Hematopoietic multipotent progenitor cell treated with erythropoietin and hydrocortisone succinate and interleukin-3 and kit ligand, for 8 days (in vitro differentiated cells): ENCODE data around the gene MSN.
"Not testable (repeated sequence)": the region's sequence is repeated elsewhere in the genome, so short reads cannot be mapped to it uniquely, and the experiment has no call there.

ENCODE experiments used
- DNase-seq: peaks from one replicate; pipeline ENCODE4 v3.0.0-alpha.2; 2015

Gene MSN

DNA sequence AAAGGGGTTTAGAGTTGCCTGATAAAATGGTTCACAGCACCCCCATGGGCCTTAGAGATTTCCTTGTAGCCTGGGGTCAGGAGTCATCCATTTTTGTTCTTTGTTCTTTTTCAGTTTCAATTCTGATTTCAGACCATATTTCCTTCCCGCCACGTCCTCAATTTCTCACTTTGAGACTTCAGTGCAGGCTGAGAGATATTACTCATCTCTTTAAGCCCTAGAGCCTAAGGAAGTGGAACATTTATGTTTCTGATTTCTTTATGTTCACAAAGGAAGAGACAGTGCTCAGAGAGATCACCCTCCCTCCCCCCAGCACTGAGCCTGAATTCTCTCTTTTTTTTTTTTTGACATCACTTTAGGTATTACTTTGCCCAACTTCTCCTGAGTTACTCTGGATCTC lies 56.3 kb downstream of the MSN start:
- no peak for DNase-seq

DNA sequence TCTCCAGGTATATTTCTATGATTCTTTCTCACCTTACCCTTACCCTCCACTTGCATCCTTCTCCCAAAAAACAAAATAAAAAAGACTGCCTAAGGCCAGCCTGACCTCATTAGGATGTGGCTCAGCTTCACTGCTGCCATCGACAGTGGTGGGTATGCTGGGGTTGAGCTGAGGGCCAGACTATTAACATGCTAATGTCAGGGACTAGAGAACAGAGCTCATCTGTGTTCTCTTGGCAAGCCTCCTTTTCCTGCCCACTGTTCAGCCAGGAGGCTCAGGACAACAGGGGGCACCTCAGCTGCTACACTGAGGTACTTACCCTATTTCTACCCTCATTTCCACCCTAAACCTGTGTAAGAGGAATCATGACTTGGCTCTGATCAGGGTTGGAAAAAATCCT lies 59.3 kb downstream of the MSN start:
- no peak for DNase-seq

DNA sequence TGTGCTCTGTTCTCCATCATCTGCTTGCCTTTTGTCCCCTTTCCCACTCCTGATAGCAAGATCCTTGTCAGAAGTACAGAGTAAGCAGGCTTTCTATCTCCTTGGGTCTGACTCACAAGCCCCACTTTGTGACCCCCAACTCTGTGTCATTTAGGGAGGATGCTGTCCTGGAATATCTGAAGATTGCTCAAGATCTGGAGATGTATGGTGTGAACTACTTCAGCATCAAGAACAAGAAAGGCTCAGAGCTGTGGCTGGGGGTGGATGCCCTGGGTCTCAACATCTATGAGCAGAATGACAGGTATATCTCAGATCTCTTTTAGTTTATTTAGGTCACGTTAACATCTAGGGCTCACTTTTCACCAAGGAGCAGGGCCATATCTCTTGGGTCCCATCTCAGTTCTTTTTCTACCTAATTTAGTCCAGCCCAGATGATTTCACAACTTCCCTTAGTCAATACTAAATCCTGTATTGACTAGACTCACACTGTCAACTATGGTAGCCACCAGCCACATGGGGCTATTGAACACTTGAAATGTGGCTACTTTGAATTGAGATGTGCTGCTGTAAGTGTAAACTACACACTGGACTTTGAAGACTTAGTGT lies 64.3 kb downstream of the MSN start:
- DNase-seq = no peak

DNA sequence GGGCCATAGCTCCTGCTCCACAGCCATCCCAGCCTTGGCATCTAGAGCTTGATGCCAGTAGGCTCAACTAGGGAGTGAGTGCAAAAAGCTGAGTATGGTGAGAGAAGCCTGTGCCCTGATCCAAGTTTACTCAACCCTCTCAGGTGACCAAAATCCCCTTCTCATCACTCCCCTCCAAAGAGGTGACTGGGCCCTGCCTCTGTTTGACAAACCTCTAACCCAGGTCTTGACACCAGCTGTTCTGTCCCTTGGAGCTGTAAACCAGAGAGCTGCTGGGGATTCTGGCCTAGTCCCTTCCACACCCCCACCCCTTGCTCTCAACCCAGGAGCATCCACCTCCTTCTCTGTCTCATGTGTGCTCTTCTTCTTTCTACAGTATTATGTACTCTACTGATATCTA lies 73.5 kb downstream of the MSN start:
- DNase-seq = no peak

DNA sequence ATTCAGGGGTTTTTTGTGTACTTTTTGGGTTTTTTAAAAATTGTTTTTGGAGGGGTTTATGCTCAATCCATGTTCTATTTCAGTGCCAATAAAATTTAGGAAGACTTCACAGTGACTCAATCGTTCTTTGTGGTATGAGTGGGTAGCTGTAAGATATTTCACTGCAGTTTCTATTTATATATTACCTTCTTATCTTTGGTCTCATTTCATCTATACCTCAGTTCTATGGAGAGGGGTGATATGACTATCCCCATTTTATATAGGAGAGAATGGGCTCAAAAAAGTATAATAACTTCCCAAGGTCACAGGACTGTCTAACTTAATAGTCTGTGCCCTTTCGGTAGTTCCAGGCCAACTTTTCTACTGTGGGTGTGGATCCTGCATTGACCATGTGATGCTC lies 74.4 kb downstream of the MSN start:
- no peak for DNase-seq

DNA sequence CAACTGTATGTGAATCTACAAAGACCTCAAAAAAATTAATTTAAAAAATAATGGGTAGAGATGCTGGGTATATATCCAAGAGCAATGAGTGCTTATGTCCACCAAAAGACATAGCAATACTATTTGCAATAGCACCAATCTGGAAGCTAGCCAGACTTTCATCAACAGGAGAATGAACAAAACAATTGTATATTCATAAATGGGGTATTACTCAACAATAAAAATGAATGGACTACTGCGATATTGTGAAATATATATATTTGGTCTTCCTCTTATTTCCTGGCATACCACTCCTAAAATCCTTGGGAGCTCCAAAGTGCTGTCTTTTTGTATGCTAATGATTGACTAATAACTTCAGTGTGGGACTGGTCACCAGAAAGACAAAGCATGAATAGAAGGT lies 77.5 kb downstream of the MSN start:
- no peak for DNase-seq

DNA sequence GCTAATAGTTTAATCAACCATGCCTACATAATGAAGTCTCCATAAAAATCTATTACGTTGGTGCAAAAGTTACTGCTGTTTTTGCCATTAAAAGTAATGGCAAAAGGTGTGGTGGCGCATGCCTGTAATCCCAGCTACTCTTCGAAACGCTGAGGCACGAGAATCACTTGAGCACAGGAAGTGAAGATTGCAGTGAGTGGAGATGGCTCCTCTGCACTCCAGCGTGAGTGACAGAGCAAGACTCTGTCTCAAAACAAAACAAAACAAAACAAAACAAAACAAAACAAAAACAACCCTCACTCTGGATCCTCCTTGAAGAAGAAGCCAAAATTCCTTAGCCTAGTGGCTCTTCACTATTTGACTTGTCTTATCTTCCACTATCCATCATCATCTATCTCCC lies 78.0 kb downstream of the MSN start:
- no peak for DNase-seq

DNA sequence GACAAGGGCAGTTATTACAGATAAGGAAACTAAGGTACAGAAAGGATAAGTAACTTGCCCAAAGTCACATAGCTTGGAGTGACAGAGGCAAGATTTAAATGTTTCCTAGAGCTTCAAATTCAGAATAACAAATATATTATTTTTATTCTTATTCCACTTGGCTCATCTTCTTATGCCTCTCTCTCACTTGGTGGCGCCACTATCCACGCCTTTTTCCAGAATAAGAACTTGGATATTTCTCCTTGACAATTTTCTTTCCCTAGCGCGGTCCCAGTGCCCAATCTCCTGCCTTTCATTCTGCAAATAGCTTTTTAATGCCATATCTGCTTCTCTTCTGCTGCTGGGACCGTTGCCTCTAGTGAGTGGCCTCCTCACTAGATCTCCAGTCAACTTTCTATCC lies 78.5 kb downstream of the MSN start:
- DNase-seq = peak; percentile 48

DNA sequence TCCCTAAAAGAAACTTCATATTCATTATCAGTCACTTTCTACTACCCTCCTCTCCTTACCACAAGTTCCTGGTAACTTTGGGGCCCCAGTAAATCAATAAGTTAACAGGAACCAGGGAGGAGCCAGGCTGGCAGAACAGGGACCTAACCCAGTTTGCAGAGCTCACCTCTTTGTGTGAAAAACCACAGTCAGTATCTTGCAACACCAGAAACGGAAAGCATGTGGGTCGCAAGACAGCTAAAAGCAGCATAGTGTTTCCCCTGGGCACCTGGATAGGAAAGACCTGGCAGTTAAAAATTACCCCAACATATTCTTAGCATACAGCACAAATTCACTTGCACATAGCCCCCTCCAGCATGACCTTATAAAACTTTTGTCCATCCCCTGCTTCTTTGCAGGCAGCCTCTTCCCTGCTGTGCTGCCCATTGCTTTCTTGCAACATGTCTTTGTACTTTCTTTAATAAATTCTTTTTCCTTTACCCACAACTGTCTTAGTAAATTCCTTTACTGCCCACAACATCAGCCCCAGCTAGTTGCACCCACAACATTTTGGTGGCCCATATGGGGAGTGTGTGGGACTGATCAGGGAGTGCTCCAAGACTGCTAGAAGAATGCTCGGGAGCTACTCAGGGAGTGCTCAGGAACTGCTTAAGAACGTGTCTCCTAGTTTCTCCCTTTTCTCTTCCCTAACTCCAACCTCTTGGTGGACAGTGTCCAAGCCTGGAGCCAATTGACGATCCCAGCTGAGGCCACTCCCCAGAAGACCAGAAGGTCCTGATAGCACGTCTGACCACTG lies 83.4 kb downstream of the MSN start:
- DNase-seq = peak; percentile 83

DNA sequence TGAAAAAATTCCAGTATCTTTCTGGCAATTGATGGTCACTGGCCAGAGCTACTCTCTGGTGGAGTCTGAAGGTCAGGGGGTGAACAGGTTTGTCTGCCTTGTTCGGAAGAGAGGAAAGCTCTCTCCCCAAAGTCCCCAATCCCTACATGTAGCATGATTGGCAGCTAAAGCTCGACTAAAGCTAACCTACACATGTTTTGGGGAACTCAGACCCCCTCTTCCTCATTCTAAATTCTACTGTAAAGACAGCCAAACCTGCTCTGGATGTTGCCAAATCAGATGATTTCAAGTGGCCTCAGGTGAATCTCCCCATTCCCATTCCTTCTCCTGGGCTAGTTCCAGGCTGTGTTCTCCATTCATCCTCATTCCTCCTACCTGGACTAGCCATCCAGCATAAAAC lies 84.1 kb downstream of the MSN start:
- DNase-seq = no peak

DNA sequence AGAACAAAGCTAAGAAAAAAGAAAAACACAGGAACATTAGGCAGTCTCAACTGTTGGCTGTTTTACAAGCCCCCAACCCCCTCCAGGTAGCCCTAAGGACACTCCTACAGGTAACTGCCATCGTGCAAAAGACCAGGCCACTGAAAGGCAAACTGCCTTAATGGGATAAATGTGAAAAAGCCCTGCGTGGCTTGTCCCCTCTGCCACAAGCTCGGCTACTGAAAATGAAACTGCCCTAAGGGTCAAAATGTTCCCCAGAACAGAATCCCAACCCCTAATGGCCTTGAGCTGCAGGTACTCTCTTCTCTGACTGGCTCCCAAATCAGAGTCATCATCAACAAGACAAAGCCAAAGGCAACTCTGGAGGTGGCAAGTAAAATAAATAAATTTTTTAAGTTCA lies 84.8 kb downstream of the MSN start:
- no peak for DNase-seq

DNA sequence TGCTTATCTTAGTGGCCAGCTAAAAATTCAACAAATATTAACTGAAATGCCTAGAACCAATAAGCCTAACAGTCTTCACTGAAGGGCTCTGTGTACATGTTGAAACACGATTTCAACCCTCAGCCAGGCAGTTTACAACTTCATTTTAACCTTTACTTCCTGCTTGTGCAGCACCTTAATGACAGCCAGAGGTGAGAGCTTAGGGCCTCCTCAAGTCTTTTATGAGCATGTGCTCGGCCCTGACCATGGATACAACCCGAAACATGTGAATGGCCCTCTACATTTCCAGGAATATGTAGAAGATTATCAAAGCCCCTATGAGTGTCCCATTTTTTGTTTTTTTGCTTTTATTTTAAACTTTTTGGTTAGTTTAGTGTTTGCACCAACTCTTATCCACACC lies 88.3 kb downstream of the MSN start:
- DNase-seq = no peak

DNA sequence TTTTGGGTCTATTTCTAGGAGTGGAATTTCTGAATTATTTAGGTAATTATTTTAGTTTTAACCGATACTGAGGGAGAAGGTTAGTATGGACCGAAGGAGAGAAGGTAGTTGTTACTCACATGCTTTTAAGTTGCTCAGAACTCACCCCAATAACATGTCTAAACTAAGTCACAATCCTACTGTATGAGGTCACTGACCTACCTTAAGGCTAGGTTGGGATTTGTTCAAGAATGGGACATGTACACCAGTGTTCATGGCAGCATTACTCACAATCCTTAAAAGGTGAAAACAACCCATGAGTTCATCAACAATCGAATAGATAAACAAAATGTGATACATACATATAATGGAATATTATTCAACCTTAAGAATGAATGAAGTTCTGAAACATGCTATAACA lies 90.5 kb downstream of the MSN start:
- no peak for DNase-seq

DNA sequence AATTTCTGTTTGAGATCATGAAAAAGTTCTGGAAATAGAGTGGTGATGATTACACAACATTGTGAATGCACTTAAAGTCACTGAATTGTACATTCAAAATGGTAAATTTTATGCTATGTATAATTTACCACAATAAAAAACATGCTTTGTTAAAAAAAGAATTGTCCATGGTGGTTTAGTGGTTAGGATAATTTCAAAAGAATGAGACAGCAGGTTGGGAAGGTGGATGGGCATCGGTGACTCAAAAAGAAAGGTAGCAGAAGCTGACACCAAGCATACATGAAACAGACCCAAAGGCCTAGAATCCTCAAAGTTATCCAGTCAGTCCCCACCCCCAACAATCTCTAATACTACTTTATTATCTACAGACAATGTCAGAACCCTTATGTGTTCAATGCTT lies 91.1 kb downstream of the MSN start:
- no peak for DNase-seq

DNA sequence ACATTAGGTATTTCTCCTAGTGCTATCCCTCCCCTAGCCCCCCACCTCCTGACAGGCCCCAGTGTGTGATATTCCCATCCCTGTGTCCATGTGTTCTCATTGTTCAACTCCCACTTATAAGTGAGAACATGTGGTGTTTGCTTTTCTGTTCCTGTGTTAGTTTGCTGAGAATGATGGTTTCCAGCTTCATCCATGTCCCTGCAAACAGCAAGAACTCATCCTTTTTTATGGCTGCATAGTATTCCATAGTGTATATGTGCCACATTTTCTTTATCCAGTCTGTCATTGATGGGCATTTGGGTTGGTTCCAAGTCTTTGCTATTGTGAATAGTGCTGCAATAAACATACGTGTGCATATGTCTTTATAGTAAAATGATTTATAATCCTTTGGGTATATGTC lies 92.1 kb downstream of the MSN start:
- not testable (repeated sequence) for DNase-seq

DNA sequence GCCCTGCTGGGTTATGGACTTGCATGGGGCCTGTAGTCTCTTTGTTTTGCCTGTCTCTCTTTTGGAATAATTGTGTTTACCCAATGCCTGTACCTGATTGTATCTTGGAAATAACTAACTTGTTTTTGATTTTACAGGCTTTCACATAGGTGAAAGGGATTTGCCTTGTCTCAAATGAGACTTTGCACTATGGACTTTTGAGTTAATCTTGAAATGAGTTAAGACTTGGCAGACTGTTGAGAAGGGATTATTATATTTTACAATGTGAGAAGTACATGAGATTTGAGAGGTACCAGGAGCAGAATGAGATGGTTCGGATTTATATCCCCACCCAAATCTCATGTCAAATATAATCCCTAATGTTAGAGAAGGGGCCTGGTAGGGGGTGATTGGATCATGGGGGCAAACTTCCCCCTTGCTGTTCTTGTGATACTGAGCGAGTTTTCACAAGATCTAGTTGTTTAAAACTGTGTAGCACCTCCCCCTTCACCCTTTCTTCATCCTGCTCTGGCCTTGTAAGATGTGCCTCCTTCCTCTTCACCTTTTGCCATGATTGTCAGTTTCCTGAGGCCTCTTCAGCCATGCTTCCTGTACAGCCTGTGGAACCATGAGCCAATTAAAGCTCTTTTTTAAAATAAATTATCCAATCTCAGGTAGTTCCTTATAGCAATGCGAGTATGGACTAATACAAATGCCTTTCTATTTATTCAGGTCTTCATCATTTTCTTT lies 102.3 kb downstream of the MSN start:
- DNase-seq = no peak

DNA sequence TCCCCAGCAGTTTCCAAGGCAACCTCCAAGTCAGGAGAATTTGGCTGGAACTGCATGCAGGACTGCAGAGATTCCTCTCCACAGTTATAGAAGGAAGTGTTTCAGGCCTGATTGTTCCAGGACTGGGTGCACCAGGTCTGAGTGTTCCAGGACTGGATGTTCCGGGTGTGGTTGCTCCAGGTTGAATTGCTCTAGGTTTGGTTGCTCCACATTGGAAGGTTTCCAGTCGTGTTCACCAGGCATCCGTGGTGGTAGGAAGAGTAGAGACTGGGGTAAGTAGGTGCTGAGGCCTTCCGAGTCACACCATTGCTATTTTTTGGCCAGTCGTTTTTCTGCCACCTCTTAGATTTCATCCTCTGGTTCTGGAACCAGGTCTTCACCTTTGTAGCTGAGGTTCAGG lies 105.4 kb downstream of the MSN start:
- DNase-seq = no peak

DNA sequence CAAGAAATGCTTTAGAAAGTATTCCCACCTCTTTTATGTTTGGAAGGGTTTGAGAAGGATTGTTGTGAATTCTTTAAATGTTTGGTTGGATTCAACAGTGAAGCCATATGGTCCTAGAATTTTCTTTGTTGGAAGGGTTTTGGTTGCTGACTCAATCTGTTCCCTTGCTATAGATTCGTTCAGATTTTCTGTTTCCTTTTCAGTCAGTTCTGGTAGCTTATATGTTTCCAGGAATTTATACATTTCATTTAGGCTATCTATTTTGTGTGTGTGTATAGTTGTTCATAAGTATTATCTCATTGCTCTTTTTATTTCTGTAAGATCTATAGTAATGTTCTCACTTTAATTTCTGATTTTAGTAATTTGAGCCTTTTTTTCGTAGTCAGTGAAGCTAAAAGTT lies 114.4 kb downstream of the MSN start:
- no peak for DNase-seq

DNA sequence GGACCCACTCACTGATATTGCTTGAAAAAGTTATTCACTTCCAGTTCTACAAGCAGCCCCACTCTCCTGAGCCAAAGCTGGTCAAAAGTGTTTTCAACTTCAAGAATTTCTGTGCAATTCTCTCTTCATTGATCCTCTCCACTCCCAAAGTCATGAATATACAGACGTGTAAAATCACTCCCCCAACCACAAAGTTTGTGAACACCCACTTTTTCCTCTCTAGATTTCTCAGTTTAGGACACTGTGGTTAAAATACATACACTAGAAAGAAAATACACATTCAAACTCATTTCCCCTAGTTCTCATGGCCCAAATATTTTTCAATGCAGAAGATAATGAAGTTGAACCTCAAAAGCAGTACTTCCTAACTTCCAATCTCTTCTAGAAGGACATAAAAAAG lies 116.3 kb downstream of the MSN start:
- no peak for DNase-seq
